T-cell (primary cell): ENCODE measurements around the gene MLLT10. TPM values are rescaled to one million over a fixed set of nuclear protein-coding genes. Genes with fewer than 3 reads are reported as not detected.

Experiments
- ATAC-seq, 4 experiments: fragments of 200-7000 bp in 3 of 4; fragments of 150-1000 bp in 1 of 4; cut with Tn5 transposase; replicated peaks in 1 of 4; 1 replicate in 3 of 4; 2 replicates in 1 of 4; pipeline ENCODE4 v1.10.0; 2021; ENCODE audit warnings: moderate library complexity in 3 of 4, mild to moderate bottlenecking in 2 of 4, moderate number of reproducible peaks in 1 of 4
- CTCF ChIA-PET, 2 donors: fragments of 300-600 bp; sonication (Branson Sonifier 250); formaldehyde crosslinking; loops; one replicate each; lab custom pipeline; 2022; ENCODE audit warnings: antibody characterized with exemption in 2 of 2; lab: Charles Lee
- POLR2A ChIA-PET, 2 donors: fragments of 300-600 bp; sonication (Branson Sonifier 250); formaldehyde crosslinking; loops; one replicate each; lab custom pipeline; 2022; ENCODE audit warnings: antibody characterized with exemption in 2 of 2; lab: Charles Lee
- DNase-seq, 35 experiments: peaks; one replicate each; pipeline versions ENCODE4 v3.0.0 to v3.0.0-alpha.2; 2013 to 2023
- H3K27ac ChIP-seq: one replicate; pipeline ENCODE4 v1.5.1; 2013; ENCODE audit warnings: low read length
- H3K27me3 ChIP-seq, 2 experiments: replicated peaks in 1 of 2; 1 replicate in 1 of 2; 2 replicates in 1 of 2; pipeline versions ENCODE4 v1.6.1 to v1.7.0; 2013; ENCODE audit warnings: low read length in 1 of 2, mixed read lengths in 1 of 2; ENCODE audit not compliant: control insufficient read depth in 2 of 2, insufficient read depth in 2 of 2; ENCODE audit errors: extremely low read depth in 1 of 2
- H3K36me3 ChIP-seq, 2 donors: 1 replicate in 1 of 2; 2 replicates in 1 of 2; pipeline versions ENCODE4 v1.6.1 to v1.7.0; 2013; ENCODE audit warnings: low read length in 1 of 2; ENCODE audit not compliant: control insufficient read depth in 2 of 2, insufficient read depth in 1 of 2; ENCODE audit errors: extremely low read depth in 1 of 2
- H3K4me1 ChIP-seq, 2 experiments: 1 replicate in 1 of 2; 2 replicates in 1 of 2; pipeline versions ENCODE4 v1.6.1 to v1.7.0; 2013; ENCODE audit warnings: low read length in 2 of 2, mixed read lengths in 1 of 2; ENCODE audit not compliant: insufficient read depth in 2 of 2, control insufficient read depth in 1 of 2; ENCODE audit errors: extremely low read depth in 1 of 2
- H3K4me3 ChIP-seq, 2 donors: 1 replicate in 1 of 2; 2 replicates in 1 of 2; pipeline versions ENCODE4 v1.5.1 to v1.7.0; 2013; ENCODE audit warnings: mild to moderate bottlenecking in 2 of 2, low read length in 1 of 2, moderate library complexity in 1 of 2; ENCODE audit not compliant: control insufficient read depth in 1 of 2; ENCODE audit errors: extremely low read depth in 1 of 2
- H3K9me3 ChIP-seq: 2 replicates; pipeline ENCODE4 v1.7.0; 2013
- H3K27ac Mint-ChIP-seq, 2 donors: one replicate each; pipeline ENCODE4 v1.8.0; 2020 to 2021; ENCODE audit warnings: mild to moderate bottlenecking in 2 of 2, mixed read lengths in 2 of 2
- H3K27me3 Mint-ChIP-seq, 2 donors: one replicate each; pipeline ENCODE4 v1.8.0; 2021 to 2022; ENCODE audit warnings: mixed read lengths in 2 of 2
- H3K36me3 Mint-ChIP-seq: one replicate; pipeline ENCODE4 v1.8.0; 2021; ENCODE audit warnings: mixed read lengths
- H3K4me1 Mint-ChIP-seq, 3 donors: one replicate each; pipeline ENCODE4 v1.8.0; 2020 to 2022; ENCODE audit warnings: mixed read lengths in 3 of 3, mild to moderate bottlenecking in 1 of 3
- H3K4me3 Mint-ChIP-seq, 3 donors: one replicate each; pipeline ENCODE4 v1.8.0; 2020 to 2022; ENCODE audit warnings: mild to moderate bottlenecking in 3 of 3, mixed read lengths in 3 of 3, moderate library complexity in 3 of 3
- H3K9me3 Mint-ChIP-seq, 3 donors: one replicate each; pipeline ENCODE4 v1.8.0; 2020 to 2022; ENCODE audit warnings: mixed read lengths in 3 of 3
- WGBS: methylation state at CpG from one replicate; pipeline ENCODE4 v1.1.5; 2013; ENCODE audit warnings: missing lambda C conversion rate; ENCODE audit not compliant: insufficient coverage; 5-methylcytosine and 5-hydroxymethylcytosine counted together
- total RNA-seq, 35 experiments: library from RNA in 6 of 35; stranded (reverse) in 6 of 35; fragments of 120-200 nt in 1 of 35; gene quantifications; one replicate each; pipeline versions ENCODE4 v1.2.1 to v1.2.4 and lab custom pipeline; 2013 to 2026

MLLT10 gene
- total RNA-seq, 5 donors from 2014 or later (not counting 1 experiment from before 2014, with no cell fraction given) = 57.7 to 76.5 (median 66.1) TPM

GRCh38 chr10:21520509-21520908 lies 13.5 kb upstream of the MLLT10 start:
- ATAC-seq (no peak), DNase-seq (no peak)
- Histone ChIP-seq H3K4me1 (peaks cover 26 to 46% of the 10 kb centered on the region in 2 experiments), H3K36me3 (no peaks in the 10 kb centered on the region), H3K27ac (no peak overlapping the region), H3K9me3 (no peaks in the 10 kb centered on the region), H3K4me3 (no peak overlapping the region), H3K27me3 (peaks cover 8 to 45% of the 10 kb centered on the region in 2 experiments)
- H3K4me1 Mint-ChIP-seq = peaks cover 49 to 56% (median 54%) of the 10 kb centered on the region in 3 donors
- no peaks in the 10 kb centered on the region for H3K36me3 Mint-ChIP-seq
- peaks cover 52 to 70% of the 10 kb centered on the region in 2 donors for H3K27me3 Mint-ChIP-seq
- POLR2A ChIA-PET = interaction anchor here in 1 of 2 donors (0.6 kb wide), 1 partner anchor 438 kb away, joined by 3 read pairs; no protein-coding TSS in a partner anchor
- H3K9me3 Mint-ChIP-seq = no peaks in the 10 kb centered on the region
- H3K4me3 Mint-ChIP-seq = peak overlapping the region in 1 of 3 donors; percentile 36
- CTCF ChIA-PET = interaction anchor here (0.5 to 4.0 kb wide), 4 partner anchors 24 to 665 kb away, joined by 3 to 16 read pairs (median 4); no protein-coding TSS in a partner anchor
- H3K27ac Mint-ChIP-seq = peak overlapping the region in 1 of 2 donors; percentile 63

- ATAC-seq (no peak), DNase-seq (no peak)
- Histone ChIP-seq H3K4me1 (peaks cover 29 to 47% of the 10 kb centered on the region in 2 experiments), H3K4me3 (no peak overlapping the region), H3K27ac (no peak overlapping the region), H3K27me3 (peaks cover 8 to 41% of the 10 kb centered on the region in 2 experiments), H3K9me3 (no peaks in the 10 kb centered on the region), H3K36me3 (no peaks in the 10 kb centered on the region)
- Mint-ChIP-seq H3K36me3 (no peaks in the 10 kb centered on the region), H3K27me3 (peaks cover 48 to 68% of the 10 kb centered on the region in 2 donors), H3K4me3 (peak overlapping the region in 1 of 3 donors; percentile 36), H3K9me3 (no peaks in the 10 kb centered on the region), H3K27ac (no peak overlapping the region), H3K4me1 (peaks cover 47 to 54% (median 51%) of the 10 kb centered on the region in 3 donors)
- ChIA-PET POLR2A (interaction anchor here in 1 of 2 donors (0.6 kb wide), 1 partner anchor 492 kb away, joined by 4 read pairs; no protein-coding TSS in a partner anchor), CTCF (interaction anchor here (0.5 to 4.0 kb wide), 6 partner anchors 9 to 666 kb away, joined by 3 to 16 read pairs (median 4); no protein-coding TSS in a partner anchor)
- 96% methylated on average over 7 of the region's 8 CpGs for WGBS
These were observed 13.1 kb upstream of the MLLT10 start for GRCh38 chr10:21520949-21521348.

- ChIA-PET POLR2A (no interaction called here), CTCF (interaction anchor here (0.5 to 4.0 kb wide), 3 partner anchors 25 to 488 kb away, joined by 3 to 16 read pairs (median 5); no protein-coding TSS in a partner anchor)
- Histone ChIP-seq H3K4me3 (no peak overlapping the region), H3K9me3 (no peaks in the 10 kb centered on the region), H3K36me3 (no peaks in the 10 kb centered on the region), H3K27ac (no peak overlapping the region), H3K27me3 (peaks cover 8 to 33% of the 10 kb centered on the region in 2 experiments), H3K4me1 (peaks cover 30 to 48% of the 10 kb centered on the region in 2 experiments)
- no peak for DNase-seq
- Mint-ChIP-seq H3K36me3 (no peaks in the 10 kb centered on the region), H3K4me1 (peaks cover 47 to 57% (median 52%) of the 10 kb centered on the region in 3 donors), H3K27ac (peak overlapping the region in 1 of 2 donors; percentile 12), H3K4me3 (no peak overlapping the region), H3K9me3 (no peaks in the 10 kb centered on the region), H3K27me3 (peaks cover 46 to 68% of the 10 kb centered on the region in 2 donors)
- no CpG with 5 or more reads among the region's 4 CpGs for WGBS
- no peak for ATAC-seq
These were observed 12.1 kb upstream of the MLLT10 start for GRCh38 chr10:21521751-21522533.

GRCh38 chr10:21522631-21523406 lies 11.2 kb upstream of the MLLT10 start:
- no peaks in the 10 kb centered on the region for H3K36me3 Mint-ChIP-seq
- DNase-seq (no peak), ATAC-seq (no peak)
- peaks cover 45 to 55% (median 49%) of the 10 kb centered on the region in 3 donors for H3K4me1 Mint-ChIP-seq
- ChIA-PET POLR2A (interaction anchor here in 1 of 2 donors (0.6 to 0.7 kb wide), 3 partner anchors 29 to 817 kb away, joined by 4 to 7 read pairs (median 5); no protein-coding TSS in a partner anchor), CTCF (interaction anchor here in 1 of 2 donors (0.6 kb wide), 1 partner anchor 22 kb away, joined by 3 read pairs; no protein-coding TSS in a partner anchor)
- Histone ChIP-seq H3K27ac (no peak overlapping the region), H3K4me1 (peaks cover 30 to 50% of the 10 kb centered on the region in 2 experiments), H3K4me3 (no peak overlapping the region), H3K9me3 (no peaks in the 10 kb centered on the region), H3K27me3 (peaks cover 8 to 28% of the 10 kb centered on the region in 2 experiments), H3K36me3 (no peaks in the 10 kb centered on the region)
- peaks cover 41 to 62% of the 10 kb centered on the region in 2 donors for H3K27me3 Mint-ChIP-seq
- no peak overlapping the region for H3K4me3 Mint-ChIP-seq
- H3K9me3 Mint-ChIP-seq = no peaks in the 10 kb centered on the region
- no CpG with 5 or more reads among the region's 1 CpG for WGBS
- no peak overlapping the region for H3K27ac Mint-ChIP-seq

- 100% methylated on average over 1 of the region's 3 CpGs for WGBS
- CTCF ChIA-PET = interaction anchor here in 1 of 2 donors (0.6 kb wide), 1 partner anchor 23 kb away, joined by 3 read pairs; no protein-coding TSS in a partner anchor
- no peak for DNase-seq
- H3K9me3 ChIP-seq = no peaks in the 10 kb centered on the region
- Mint-ChIP-seq H3K9me3 (no peaks in the 10 kb centered on the region), H3K27me3 (peaks cover 33 to 55% of the 10 kb centered on the region in 2 donors), H3K36me3 (no peaks in the 10 kb centered on the region), H3K4me3 (peak overlapping the region in 1 of 3 donors; percentile 25), H3K27ac (peak overlapping the region in 1 of 2 donors; percentile 73), H3K4me1 (peaks cover 42 to 48% (median 47%) of the 10 kb centered on the region in 3 donors)
- H3K4me1 ChIP-seq = peaks cover 24 to 44% of the 10 kb centered on the region in 2 experiments
- ATAC-seq = no peak
- H3K36me3 ChIP-seq = no peaks in the 10 kb centered on the region
- peaks cover 8 to 21% of the 10 kb centered on the region in 2 experiments for H3K27me3 ChIP-seq
- POLR2A ChIA-PET = interaction anchor here in 1 of 2 donors (0.6 kb wide), 1 partner anchor 28 kb away, joined by 4 read pairs; no protein-coding TSS in a partner anchor
- H3K4me3 ChIP-seq = no peak overlapping the region
- no peak overlapping the region for H3K27ac ChIP-seq
These were observed 10.4 kb upstream of the MLLT10 start for GRCh38 chr10:21523557-21524008.
